Esophagus squamous epithelium (tissue), 5 donors: Measurements from ENCODE around the gene PTPN20. TPM values are rescaled to one million over a fixed set of nuclear protein-coding genes. Genes with fewer than 3 reads are reported as not detected.

Experiments used
- DNase-seq: peaks from one replicate; lab custom pipeline; 2025; lab: John Stamatoyannopoulos, UW
- H3K27ac ChIP-seq, 4 donors: fragments of 200-600 bp; sonication (generic); one replicate each; pipeline ENCODE4 v1.5.1; 2016 to 2019; ENCODE audit warnings: mild to moderate bottlenecking in 1 of 4
- H3K27me3 ChIP-seq, 4 donors: fragments of 200-600 bp; sonication (generic); 1 replicate in 3 of 4; 2 replicates in 1 of 4; pipeline versions ENCODE4 v1.5.1 to v1.6.0; 2017 to 2021; ENCODE audit warnings: antibody characterized with exemption in 1 of 4
- H3K36me3 ChIP-seq, 3 donors: fragments of 200-600 bp; sonication (generic); one replicate each; pipeline ENCODE4 v1.5.1; 2016 to 2019
- H3K4me1 ChIP-seq, 3 donors: fragments of 200-600 bp; sonication (generic); one replicate each; pipeline ENCODE4 v1.5.1; 2017 to 2019
- H3K4me3 ChIP-seq, 4 donors: fragments of 200-600 bp; sonication (generic); 1 replicate in 3 of 4; 2 replicates in 1 of 4; pipeline ENCODE4 v1.5.1; 2016 to 2019; ENCODE audit warnings: mild to moderate bottlenecking in 2 of 4, moderate library complexity in 1 of 4
- H3K9me3 ChIP-seq, 3 donors: fragments of 200-600 bp; sonication (generic); one replicate each; pipeline ENCODE4 v1.5.1; 2016 to 2019
- CTCF ChIP-seq, 6 experiments: fragments of 450-650 bp in 4 of 6; fragments of 200-600 bp in 2 of 6; sonication (generic) in 2 of 6; IDR thresholded peaks; one replicate each; pipeline ENCODE4 v1.5.1; 2016 to 2019; ENCODE audit warnings: antibody characterized with exemption in 6 of 6, mild to moderate bottlenecking in 4 of 6, moderate library complexity in 4 of 6
- POLR2A ChIP-seq, 4 donors: fragments of 450-650 bp; IDR thresholded peaks; one replicate each; pipeline ENCODE4 v1.6.1; 2017; ENCODE audit warnings: antibody characterized with exemption in 4 of 4, mild to moderate bottlenecking in 4 of 4, moderate library complexity in 3 of 4
- whole genome bisulfite sequencing, 2 donors: methylation state at CpG; one replicate each; pipeline ENCODE4 v1.1.5; 2018; 5-methylcytosine and 5-hydroxymethylcytosine counted together
- intact Hi-C: fragments of 100-400 bp; cut with DNase I; formaldehyde crosslinking; loops from one replicate; pipeline ENCODE4 v1.15.0; 2022
- total RNA-seq, 4 donors: library from RNA; depleted of rRNA; stranded (reverse); fragments of >200 nt; gene quantifications; one replicate each; pipeline ENCODE4 v1.1.0, GENCODE V29; 2016
- donor health status: DM: yes; HTN: yes; CAD: no.

PTPN20 gene
- total RNA-seq, 4 donors from 2014 or later: 1.8 to 7.5 (median 5.0) TPM

DNA sequence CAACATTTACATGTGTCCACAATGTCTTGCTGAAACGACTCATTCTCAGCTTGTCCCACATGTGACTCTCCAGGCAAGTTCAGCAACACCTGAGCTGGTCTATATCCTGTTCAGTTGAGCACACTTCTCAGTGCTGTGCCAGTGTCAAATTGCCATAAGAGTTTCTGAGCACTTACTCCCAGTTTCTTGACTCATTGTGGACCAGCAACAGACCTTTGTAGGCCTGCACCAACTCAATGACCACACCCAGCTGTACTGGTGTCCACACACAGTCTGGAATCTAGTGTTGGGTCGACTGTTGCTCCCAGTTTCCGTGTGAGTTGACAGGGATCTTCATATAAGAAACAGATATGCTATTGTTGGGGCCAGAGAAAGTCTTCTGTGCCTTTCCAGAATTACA lies 88.0 kb downstream of the PTPN20 start:
- Histone ChIP-seq H3K27me3 (no peaks in the 10 kb centered on the region), H3K4me3 (no peak overlapping the region), H3K27ac (no peak overlapping the region), H3K36me3 (no peaks in the 10 kb centered on the region), H3K9me3 (peaks cover 0 to 6% (median 0%) of the 10 kb centered on the region in 3 donors), H3K4me1 (no peaks in the 10 kb centered on the region)
- DNase-seq: no peak
- intact Hi-C loops: no loop called here
- TF ChIP-seq CTCF (IDR thresholded peaks at IDR 0.05): no peak
- no peak for TF ChIP-seq POLR2A (IDR thresholded peaks at IDR 0.05)
- whole genome bisulfite sequencing, 2 donors: 46 to 68% methylated on average over 3 of the region's 3 CpGs

DNA sequence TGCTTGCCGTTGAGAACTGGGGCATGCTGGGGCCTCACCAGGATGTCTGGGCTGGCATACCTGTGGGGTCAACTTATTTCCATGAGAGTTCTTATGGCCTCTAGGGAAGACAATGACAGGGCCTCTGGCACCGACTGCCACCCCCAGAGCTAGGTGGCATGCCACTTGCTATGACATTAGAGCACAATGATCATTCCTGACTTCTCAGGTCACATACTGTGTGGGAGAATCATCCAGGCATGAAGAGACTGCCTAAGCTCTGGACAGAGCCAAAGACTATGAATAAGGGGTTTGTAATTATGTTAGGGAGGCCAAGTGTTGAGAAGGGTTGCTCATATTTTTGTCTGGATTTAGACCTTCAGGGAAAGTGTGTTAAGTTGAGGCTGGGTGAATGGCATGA lies 97.5 kb downstream of the PTPN20 start:
- Histone ChIP-seq H3K27me3 (peaks cover 0 to 7% (median 0%) of the 10 kb centered on the region in 4 donors), H3K36me3 (no peaks in the 10 kb centered on the region), H3K4me3 (no peak overlapping the region), H3K27ac (no peak overlapping the region), H3K9me3 (no peaks in the 10 kb centered on the region), H3K4me1 (no peaks in the 10 kb centered on the region)
- intact Hi-C loops: no loop called here
- TF ChIP-seq CTCF (IDR thresholded peaks at IDR 0.05) (no peak), POLR2A (IDR thresholded peaks at IDR 0.05) (no peak)
- DNase-seq: no peak
- 80 to 83% methylated on average over 1 to 2 of the region's 2 CpGs for WGBS, 2 donors

GRCh38 chr10:47009215-47009838 lies 98.1 kb downstream of the PTPN20 start:
- Histone ChIP-seq H3K27me3 (peaks cover 0 to 7% (median 0%) of the 10 kb centered on the region in 4 donors), H3K27ac (no peak overlapping the region), H3K4me3 (no peak overlapping the region), H3K9me3 (no peaks in the 10 kb centered on the region), H3K4me1 (no peaks in the 10 kb centered on the region), H3K36me3 (no peaks in the 10 kb centered on the region)
- intact Hi-C loops: no loop called here
- WGBS, 2 donors: 52 to 54% methylated on average over 6 of the region's 7 CpGs
- TF ChIP-seq CTCF (IDR thresholded peaks at IDR 0.05) (no peak), POLR2A (IDR thresholded peaks at IDR 0.05) (no peak)
- DNase-seq: no peak

DNA sequence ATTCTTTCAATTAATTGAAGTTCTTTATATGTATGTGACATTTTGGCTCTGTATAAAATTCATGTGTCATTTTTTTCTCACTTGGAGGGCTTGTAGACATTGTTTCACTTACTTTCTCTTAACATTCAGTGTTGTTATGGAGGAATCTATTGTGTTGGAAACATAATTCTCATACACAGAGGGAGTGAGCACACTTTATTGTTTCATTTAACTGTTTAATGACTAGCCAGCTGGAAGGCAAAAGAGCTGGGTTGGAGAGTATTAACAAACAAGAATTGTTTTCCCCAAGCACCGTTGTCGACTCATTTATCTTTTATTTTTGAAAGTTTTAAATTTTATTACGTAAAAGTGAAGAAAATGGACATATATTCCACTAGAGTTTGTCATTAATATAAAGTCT lies 98.8 kb downstream of the PTPN20 start:
- H3K4me1 ChIP-seq: no peaks in the 10 kb centered on the region
- H3K4me3 ChIP-seq: no peak overlapping the region
- TF ChIP-seq POLR2A (IDR thresholded peaks at IDR 0.05) (no peak), CTCF (IDR thresholded peaks at IDR 0.05) (no peak)
- no peak overlapping the region for H3K27ac ChIP-seq
- H3K27me3 ChIP-seq: peaks cover 0 to 7% (median 0%) of the 10 kb centered on the region in 4 donors
- 81 to 87% methylated on average over 3 of the region's 3 CpGs for WGBS, 2 donors
- DNase-seq: no peak
- intact Hi-C loops: no loop called here
- no peaks in the 10 kb centered on the region for H3K36me3 ChIP-seq
- H3K9me3 ChIP-seq: no peaks in the 10 kb centered on the region

- Histone ChIP-seq H3K4me1 (no peaks in the 10 kb centered on the region), H3K27ac (no peak overlapping the region), H3K4me3 (no peak overlapping the region), H3K27me3 (peaks cover 0 to 16% (median 0%) of the 10 kb centered on the region in 4 donors), H3K9me3 (no peaks in the 10 kb centered on the region), H3K36me3 (no peaks in the 10 kb centered on the region)
- TF ChIP-seq CTCF (IDR thresholded peaks at IDR 0.05): no peak
- no peak for TF ChIP-seq POLR2A (IDR thresholded peaks at IDR 0.05)
- DNase-seq: no peak
- intact Hi-C loops: no loop called here
Observed at GRCh38 chr10:47012214-47012613, 101.0 kb downstream of the PTPN20 start.
